ENCODE results near the gene GTPBP4. TPM values are rescaled to one million over a fixed set of nuclear protein-coding genes. Genes with fewer than 3 reads are reported as not detected.

Gene GTPBP4
- total RNA-seq, 2 experiments from 2014 or later: 119 to 128 TPM

DNA sequence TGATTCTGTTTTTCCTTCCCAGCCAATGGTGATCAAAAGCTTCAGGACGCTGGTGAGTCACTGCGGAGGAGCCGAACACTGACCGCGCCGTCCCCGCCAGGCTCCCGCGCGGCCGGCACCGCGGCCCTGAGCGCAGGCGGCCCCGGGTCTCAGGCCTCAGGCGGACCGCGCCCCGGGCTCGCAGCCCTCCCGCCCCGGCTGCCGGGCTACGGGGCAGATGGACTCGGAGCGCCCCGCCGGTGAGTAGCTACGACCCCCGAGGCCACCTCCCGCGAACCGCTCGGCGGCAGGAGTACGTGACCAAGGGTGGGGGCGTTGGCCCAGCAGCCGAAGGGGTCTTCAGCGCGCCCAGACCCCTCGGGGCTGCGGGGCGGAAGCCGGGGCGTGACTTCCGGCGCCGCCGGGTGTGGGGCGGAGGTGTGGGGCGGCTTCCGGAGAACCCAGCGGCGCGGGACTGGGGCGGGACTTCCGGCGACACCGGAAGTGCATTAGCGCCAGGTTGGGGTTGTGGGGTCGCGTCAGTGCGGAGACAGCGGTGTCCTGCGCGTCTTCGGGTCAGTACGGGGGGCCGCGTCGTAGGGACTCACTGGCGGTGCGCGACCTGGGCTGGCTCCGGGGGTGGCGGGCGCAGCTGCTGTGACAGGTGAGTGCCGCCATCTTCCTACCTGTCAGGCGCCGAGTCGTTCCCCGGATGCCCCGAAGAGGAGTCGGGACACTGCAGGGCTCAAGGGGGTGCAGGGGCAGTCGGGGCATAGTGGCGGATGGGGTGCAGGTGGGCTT lies 68.3 kb downstream of the GTPBP4 start, which contains the start of gene WDR37:
WDR37 (plus strand) TSS at position 60 of the 780 bp plus-strand sequence. CDS start 15,771 bp downstream, outside the sequence.
- Mint-ChIP-seq H3K27me3 (no peaks in the 10 kb centered on the region), H3K9me3 (no peaks in the 10 kb centered on the region), H3K27ac (peak within 1 kb of the TSS; percentile 93), H3K36me3 (ENCODE audit: low read depth) (peaks cover 32% of the 10 kb centered on the region), H3K4me1 (ENCODE audit: low read depth) (peaks cover 73% of the 10 kb centered on the region), H3K4me3 (peak within 1 kb of the TSS; percentile 97)
- ChIA-PET POLR2A (interaction anchor here (0.8 to 2.4 kb wide), 5 partner anchors 13 to 71 kb away, joined by 3 to 17 read pairs (median 3); partner anchors contain the start of gene GTPBP4), CTCF (interaction anchor here (1.5 kb wide), 1 partner anchor 9 kb away, joined by 4 read pairs; no protein-coding TSS in a partner anchor)
- ATAC-seq (peak; percentile 95), DNase-seq (peak; percentile 90)
- intact Hi-C loops (cut with micrococcal nuclease): no loop called here
- TF ChIP-seq, protein P1, sequence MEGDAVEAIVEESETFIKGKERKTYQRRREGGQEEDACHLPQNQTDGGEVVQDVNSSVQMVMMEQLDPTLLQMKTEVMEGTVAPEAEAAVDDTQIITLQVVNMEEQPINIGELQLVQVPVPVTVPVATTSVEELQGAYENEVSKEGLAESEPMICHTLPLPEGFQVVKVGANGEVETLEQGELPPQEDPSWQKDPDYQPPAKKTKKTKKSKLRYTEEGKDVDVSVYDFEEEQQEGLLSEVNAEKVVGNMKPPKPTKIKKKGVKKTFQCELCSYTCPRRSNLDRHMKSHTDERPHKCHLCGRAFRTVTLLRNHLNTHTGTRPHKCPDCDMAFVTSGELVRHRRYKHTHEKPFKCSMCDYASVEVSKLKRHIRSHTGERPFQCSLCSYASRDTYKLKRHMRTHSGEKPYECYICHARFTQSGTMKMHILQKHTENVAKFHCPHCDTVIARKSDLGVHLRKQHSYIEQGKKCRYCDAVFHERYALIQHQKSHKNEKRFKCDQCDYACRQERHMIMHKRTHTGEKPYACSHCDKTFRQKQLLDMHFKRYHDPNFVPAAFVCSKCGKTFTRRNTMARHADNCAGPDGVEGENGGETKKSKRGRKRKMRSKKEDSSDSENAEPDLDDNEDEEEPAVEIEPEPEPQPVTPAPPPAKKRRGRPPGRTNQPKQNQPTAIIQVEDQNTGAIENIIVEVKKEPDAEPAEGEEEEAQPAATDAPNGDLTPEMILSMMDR (IDR thresholded peaks at IDR 0.05): no peak

DNA sequence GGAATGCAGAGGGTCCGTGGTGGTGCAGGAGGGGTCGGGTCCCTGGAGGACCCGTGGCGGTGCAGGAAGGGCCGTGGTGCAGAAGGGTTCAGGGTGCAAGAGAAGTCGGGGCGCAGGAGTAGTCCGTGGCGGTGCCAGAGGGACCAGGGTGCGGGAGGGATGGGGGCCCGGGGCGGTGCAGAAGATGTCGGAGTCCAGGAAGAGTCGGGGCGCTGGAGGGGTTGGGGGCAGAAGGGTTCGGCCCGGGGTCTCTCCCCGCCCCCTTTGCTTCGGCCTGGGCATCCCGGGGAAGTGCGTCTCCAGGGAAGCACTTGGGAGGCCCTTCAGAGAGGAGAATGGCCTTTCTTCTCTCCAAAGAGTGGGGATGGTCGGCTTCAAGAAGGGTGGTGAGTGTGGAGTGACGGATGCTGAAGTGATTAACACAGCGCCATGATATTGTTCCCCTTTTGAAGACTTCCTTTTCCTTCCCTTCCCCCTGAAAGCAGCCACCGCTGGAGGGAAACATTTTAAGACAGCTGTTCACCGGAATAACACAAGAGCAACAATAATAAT lies 68.9 kb downstream of the GTPBP4 start:
- Mint-ChIP-seq H3K4me3 (peak overlapping the region; percentile 97), H3K27me3 (no peaks in the 10 kb centered on the region), H3K9me3 (no peaks in the 10 kb centered on the region), H3K4me1 (ENCODE audit: low read depth) (peaks cover 74% of the 10 kb centered on the region), H3K36me3 (ENCODE audit: low read depth) (peaks cover 26% of the 10 kb centered on the region), H3K27ac (peak overlapping the region; percentile 90)
- CTCF ChIA-PET: interaction anchor here (0.9 kb wide), 1 partner anchor 14 kb away, joined by 3 read pairs; no protein-coding TSS in a partner anchor
- ATAC-seq (peak; percentile 15), DNase-seq (no peak)
- intact Hi-C loops (cut with micrococcal nuclease): no loop called here
- TF ChIP-seq, protein P1 (IDR thresholded peaks at IDR 0.05): no peak
- POLR2A ChIA-PET: interaction anchor here (0.8 to 2.4 kb wide), 6 partner anchors 8 to 250 kb away, joined by 3 to 17 read pairs (median 4); partner anchors contain the start of gene IDI1

DNA sequence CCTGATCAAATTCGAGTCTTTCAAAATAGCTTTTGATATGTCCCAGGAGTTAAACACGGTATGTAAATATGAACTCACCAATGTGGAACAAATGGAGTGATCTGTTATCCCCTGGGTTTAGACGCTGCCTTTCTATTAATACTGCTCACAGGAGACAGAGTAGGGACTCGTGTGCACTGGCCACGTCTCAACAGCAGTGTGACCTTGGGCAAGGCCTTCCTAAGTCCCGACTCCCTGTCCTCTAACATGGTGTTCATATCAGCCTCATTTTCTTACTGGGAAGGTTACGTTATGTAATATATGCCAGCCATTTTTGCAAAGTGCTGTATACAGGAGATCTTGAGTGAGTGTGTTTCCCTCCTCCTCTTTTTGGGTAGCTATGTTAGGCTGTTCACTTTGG lies 69.8 kb downstream of the GTPBP4 start:
- DNase-seq (no peak), ATAC-seq (no peak)
- Mint-ChIP-seq H3K4me3 (peak overlapping the region; percentile 97), H3K27ac (peak overlapping the region; percentile 90), H3K27me3 (no peaks in the 10 kb centered on the region), H3K4me1 (ENCODE audit: low read depth) (peaks cover 75% of the 10 kb centered on the region), H3K36me3 (ENCODE audit: low read depth) (peaks cover 20% of the 10 kb centered on the region), H3K9me3 (no peaks in the 10 kb centered on the region)
- TF ChIP-seq, protein P1 (IDR thresholded peaks at IDR 0.05): no peak
- CTCF ChIA-PET: interaction anchor here (0.9 kb wide), 1 partner anchor 15 kb away, joined by 3 read pairs; no protein-coding TSS in a partner anchor
- POLR2A ChIA-PET: interaction anchor here (0.8 to 1.8 kb wide), 5 partner anchors 9 to 251 kb away, joined by 3 to 15 read pairs (median 3); partner anchors contain the start of gene IDI1
- intact Hi-C loops (cut with micrococcal nuclease): no loop called here

DNA sequence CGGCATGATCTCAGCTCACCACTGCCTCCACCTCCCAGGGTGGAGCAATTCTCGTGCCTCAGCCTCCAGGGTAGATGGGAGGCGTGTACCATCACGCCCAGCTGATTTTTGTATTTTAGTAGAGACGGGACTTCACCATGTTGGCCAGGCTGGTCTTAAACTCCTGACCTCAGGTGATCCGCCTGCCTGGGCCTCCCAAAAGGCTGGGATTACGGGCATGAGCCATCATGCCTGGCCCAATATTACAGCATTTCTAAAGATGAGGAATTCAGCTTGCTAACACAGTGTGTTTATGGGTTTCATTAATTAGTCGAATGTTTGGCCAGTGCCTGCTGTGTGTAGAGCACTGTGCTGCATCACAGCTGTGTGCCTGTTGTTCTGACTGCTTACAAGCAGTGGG lies 71.7 kb downstream of the GTPBP4 start:
- Mint-ChIP-seq H3K27ac (peak overlapping the region; percentile 78), H3K4me3 (no peak overlapping the region), H3K9me3 (no peaks in the 10 kb centered on the region), H3K36me3 (ENCODE audit: low read depth) (peaks cover 21% of the 10 kb centered on the region), H3K4me1 (ENCODE audit: low read depth) (peaks cover 73% of the 10 kb centered on the region), H3K27me3 (no peaks in the 10 kb centered on the region)
- no peak for ATAC-seq
- TF ChIP-seq, protein P1 (IDR thresholded peaks at IDR 0.05): no peak
- CTCF ChIA-PET: interaction anchor here (1.1 kb wide), 1 partner anchor 11 kb away, joined by 3 read pairs; the partner anchor contains the start of gene IDI1
- POLR2A ChIA-PET: interaction anchor here (1.7 kb wide), 1 partner anchor 10 kb away, joined by 15 read pairs; the partner anchor contains the start of gene IDI1
- intact Hi-C loops (cut with micrococcal nuclease): no loop called here
- DNase-seq: no peak
